GM12878 (cell line): Measurements from ENCODE around the gene C10orf67. TPM values are rescaled to one million over a fixed set of nuclear protein-coding genes. Genes with fewer than 3 reads are reported as not detected.

Source experiments
- ATAC-seq: fragments of 200-7000 bp; cut with Tn5 transposase; 3 replicates; pipeline ENCODE4 v1.9.1; 2020; ENCODE audit warnings: mild to moderate bottlenecking, moderate library complexity
- BruUV-seq: library from RNA; stranded (reverse); fragments of 400-500 nt; replicated peaks from 2 replicates; lab custom pipeline; 2021; lab: Mats Ljungman, UMichigan
- CTCF ChIA-PET: fragments of 300-600 bp; sonication (Branson Sonifier 250); formaldehyde crosslinking; extraction: SDS; loops from one replicate; lab custom pipeline; 2021; ENCODE audit warnings: inconsistent platforms; lab: Yijun Ruan, JAX
- POLR2A ChIA-PET: fragments of 350-600 bp; formaldehyde crosslinking; extraction: SDS; loops from one replicate; lab custom pipeline; 2021; ENCODE audit warnings: inconsistent platforms; lab: Charles Lee
- RAD21 ChIA-PET: fragments of 300-600 bp; sonication (Branson Sonifier 250); formaldehyde crosslinking; loops from one replicate; lab custom pipeline; 2023; ENCODE audit warnings: antibody characterized with exemption; ENCODE audit not compliant: unreplicated experiment; lab: Charles Lee
- SMC1A ChIA-PET: fragments of 300-600 bp; sonication (Branson Sonifier 250); formaldehyde crosslinking; loops from one replicate; lab custom pipeline; 2023; ENCODE audit not compliant: unreplicated experiment, uncharacterized antibody; lab: Charles Lee
- DNase-seq: peaks from one replicate; pipeline ENCODE4 v3.0.0-alpha.2; 2011; ENCODE audit warnings: low read depth, low spot score
- FAIRE-seq: peaks from 3 replicates; lab custom pipeline; 2011; peaks lifted over from hg19 to GRCh38; lab: Jason Lieb, UNC
- H2AFZ ChIP-seq: 2 replicates; pipeline ENCODE4 v1.6.0; 2011; ENCODE audit warnings: low read depth, low read length, control low read depth; ENCODE audit not compliant: control insufficient read depth
- H3K27ac ChIP-seq: 2 replicates; pipeline ENCODE4 v1.5.1; 2011; ENCODE audit warnings: control low read depth; ENCODE audit not compliant: control insufficient read depth, insufficient read depth
- H3K27me3 ChIP-seq, 2 experiments: replicated peaks in 1 of 2; 2 replicates each; pipeline versions ENCODE4 v1.6.0 to v1.6.1; 2011; ENCODE audit warnings: low read length in 1 of 2; ENCODE audit not compliant: control insufficient read depth in 2 of 2, insufficient read depth in 2 of 2
- H3K36me3 ChIP-seq, 2 experiments: 2 replicates each; pipeline ENCODE4 v1.5.1; 2011; ENCODE audit warnings: low read length in 1 of 2; ENCODE audit not compliant: control insufficient read depth in 2 of 2, insufficient read depth in 2 of 2
- H3K4me1 ChIP-seq: 2 replicates; pipeline ENCODE4 v1.6.1; 2011; ENCODE audit warnings: mild to moderate bottlenecking, low read length, moderate library complexity, mixed read lengths; ENCODE audit not compliant: control insufficient read depth, insufficient read depth
- H3K4me2 ChIP-seq: 2 replicates; pipeline ENCODE4 v1.6.0; 2011; ENCODE audit warnings: control low read depth; ENCODE audit not compliant: control insufficient read depth, insufficient read depth
- H3K4me3 ChIP-seq: fragments of 200-600 bp; sonication (generic); 2 replicates; pipeline ENCODE4 v1.5.1; 2016
- H3K79me2 ChIP-seq: 2 replicates; pipeline ENCODE4 v1.6.0; 2011; ENCODE audit warnings: low read length; ENCODE audit not compliant: control insufficient read depth, insufficient read depth
- H3K9ac ChIP-seq: 2 replicates; pipeline ENCODE4 v1.8.0; 2011; ENCODE audit warnings: low read length, control low read depth, mixed read lengths; ENCODE audit not compliant: control insufficient read depth, insufficient read depth
- H3K9me3 ChIP-seq: replicated peaks from 3 replicates; pipeline ENCODE4 v1.5.1; 2011; ENCODE audit warnings: mild to moderate bottlenecking, low read length; ENCODE audit not compliant: control insufficient read depth, insufficient read depth
- H4K20me1 ChIP-seq: 2 replicates; pipeline ENCODE4 v1.6.0; 2011; ENCODE audit not compliant: control insufficient read depth, insufficient read depth
- ASH2L ChIP-seq: fragments of 300-600, 200-600 bp; sonication (generic); IDR thresholded peaks from 2 replicates; pipeline ENCODE4 v1.6.1; 2017; ENCODE audit warnings: low read depth, mild to moderate bottlenecking, borderline replicate concordance
- CBX3 ChIP-seq: fragments of 200-600 bp; sonication (generic); IDR thresholded peaks from 2 replicates; pipeline ENCODE4 v1.6.1; 2016; ENCODE audit warnings: low read depth, borderline replicate concordance
- CHD4 ChIP-seq: fragments of 200-600 bp; sonication (generic); IDR thresholded peaks from 2 replicates; pipeline ENCODE4 v1.6.1; 2016; ENCODE audit warnings: mild to moderate bottlenecking
- ETV6 ChIP-seq, 2 experiments: fragments of 450-650 bp in 1 of 2; IDR thresholded peaks in 1 of 2; conservative IDR thresholded peaks in 1 of 2; 2 replicates each; pipeline ENCODE4 v1.6.1; 2014; ENCODE audit warnings: antibody characterized with exemption in 1 of 2, borderline replicate concordance in 1 of 2, low read depth in 1 of 2, mild to moderate bottlenecking in 1 of 2, moderate library complexity in 1 of 2
- IKZF2 ChIP-seq, 2 experiments: fragments of 450-650 bp; IDR thresholded peaks; 2 replicates each; pipeline ENCODE4 v1.6.1; 2017; ENCODE audit warnings: mild to moderate bottlenecking in 2 of 2, moderate library complexity in 2 of 2
- IRF5 ChIP-seq: fragments of 450-650 bp; IDR thresholded peaks from 2 replicates; pipeline ENCODE4 v1.6.1; 2017; ENCODE audit warnings: borderline replicate concordance
- NFIC ChIP-seq: IDR thresholded peaks from 2 replicates; pipeline ENCODE4 v1.6.1; 2012; ENCODE audit warnings: low read depth, mild to moderate bottlenecking, inconsistent platforms, low read length, moderate library complexity
- RCOR1 ChIP-seq: conservative IDR thresholded peaks from 2 replicates; pipeline ENCODE4 v1.6.1; 2012; ENCODE audit warnings: low read depth, low read length, improper control_type of control experiment
- WGBS: methylation state at CpG from one replicate; pipeline ENCODE4 v1.1.6; 2016; ENCODE audit warnings: low lambda C conversion rate; ENCODE audit not compliant: insufficient replicate concordance, insufficient coverage; ENCODE audit errors: missing lambda C conversion rate; 5-methylcytosine and 5-hydroxymethylcytosine counted together
- in situ Hi-C: fragments of 300-500 bp; cut with MboI; formaldehyde crosslinking; loops from 9 replicates; pipeline ENCODE4 v1.14.3; 2018; ENCODE audit warnings: mixed read lengths
- intact Hi-C: fragments of 100-400 bp; cut with micrococcal nuclease; formaldehyde crosslinking; loops from one replicate; pipeline ENCODE4 v1.14.2; 2022; ENCODE audit not compliant: unreplicated experiment
- polyA plus RNA-seq, 11 experiments: library from polyadenylated mRNA; depleted of rRNA in 4 of 11; unstranded in 6 of 11; stranded (reverse) in 5 of 11; fragments of >200 nt; fragmentation: Nextera tagmentation in 4 of 11; fragmentation: Illumina TruSeq in 1 of 11; extraction: Ambion mirVana in 4 of 11; extraction: Trizol in 1 of 11; gene quantifications; 1 replicate in 1 of 11; 2 replicates in 10 of 11; pipeline versions ENCODE4 v1.2.1 to v1.2.3, GENCODE V29; 2011 to 2016; ENCODE audit warnings: inconsistent platforms in 2 of 11, missing spikeins in 2 of 11, low read depth in 1 of 11
- total RNA-seq, 4 experiments: library from RNA; depleted of rRNA in 3 of 4; stranded (reverse); fragments of >200 nt in 3 of 4; fragmentation: Illumina TruSeq in 1 of 4; extraction: Trizol in 1 of 4; gene quantifications; 2 replicates each; pipeline versions ENCODE4 v1.2.1 to v1.2.3, GENCODE V29; 2013 to 2021

C10orf67 gene
- total and polyA plus RNA-seq, 10 of the 15 experiments (the other 5 are each of a cell fraction or from before 2014, with no cell fraction given) = 0.06 TPM; not detected in 9

DNA sequence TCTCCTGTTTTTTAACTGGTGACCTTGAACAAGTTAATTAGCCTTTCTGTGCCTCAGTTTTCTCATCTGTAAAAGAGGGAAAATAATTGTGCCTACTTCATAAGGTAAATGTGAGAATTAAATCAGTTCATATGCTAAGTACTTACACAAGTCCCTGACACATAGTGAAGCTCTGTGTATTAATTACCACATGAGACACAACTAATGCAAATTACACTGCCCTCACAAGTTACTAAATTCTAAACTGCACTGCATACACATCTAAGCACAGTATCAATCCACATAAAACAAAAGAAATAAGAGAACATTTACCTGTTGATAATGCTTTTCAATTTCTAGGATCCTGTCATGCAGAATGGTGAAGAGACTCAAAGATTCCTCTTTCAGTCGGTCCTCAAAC lies 22.5 kb downstream of the C10orf67 start:
- ChIA-PET CTCF (no interaction called here), RAD21 (no interaction called here)
- H3K4me1 ChIP-seq = no peaks in the 10 kb centered on the region
- FAIRE-seq (no peak), ATAC-seq (no peak)
- no peak overlapping the region for H3K4me2 ChIP-seq
- no peak overlapping the region for H2AFZ ChIP-seq
- H4K20me1 ChIP-seq = no peaks in the 10 kb centered on the region
- H3K36me3 ChIP-seq = no peaks in the 10 kb centered on the region
- in situ Hi-C loops (no loop called here), intact Hi-C loops (no loop called here)
- no peak overlapping the region for H3K4me3 ChIP-seq
- H3K9me3 ChIP-seq = no peaks in the 10 kb centered on the region; the same call in 2 of the 3 replicates
- BruUV-seq = no TSS peak
- TF ChIP-seq IKZF2 (IDR thresholded peaks at IDR 0.05) = no peak
- TF ChIP-seq ETV6 (conservative IDR thresholded peaks at IDR 0.05 in 1 of 2, IDR thresholded peaks at IDR 0.05 in 1 of 2; ENCODE audit: borderline replicate concordance in 1 of 2, low read depth in 1 of 2) = no peak
- TF ChIP-seq CHD4 = no peak
- TF ChIP-seq IRF5 = no peak
- TF ChIP-seq ASH2L = no peak
- no peak for TF ChIP-seq RCOR1
- no peak for TF ChIP-seq CBX3
- TF ChIP-seq NFIC = no peak
- TF ChIP-seq, all 136 proteins: peak for 0
- 0% methylated on average over 1 of the region's 1 CpG for WGBS
- H3K79me2 ChIP-seq = no peaks in the 10 kb centered on the region
- no peak overlapping the region for H3K9ac ChIP-seq
- ChIA-PET SMC1A (no interaction called here), POLR2A (no interaction called here)
- no peak overlapping the region for H3K27ac ChIP-seq
- DNase-seq = no peak
- no peaks in the 10 kb centered on the region; a peak in 1 of 4 replicates for H3K27me3 ChIP-seq
